AML-193 (cell line): ENCODE measurements around the gene GP1BB.

Experiments
- DNase-seq, 2 experiments: peaks; one replicate each; lab custom pipeline; 2025; lab: John Stamatoyannopoulos, UW

The GP1BB gene

GRCh38 chr22:19727310-19728150, 4.2 kb downstream of the GP1BB start:
- no peak for DNase-seq

DNA sequence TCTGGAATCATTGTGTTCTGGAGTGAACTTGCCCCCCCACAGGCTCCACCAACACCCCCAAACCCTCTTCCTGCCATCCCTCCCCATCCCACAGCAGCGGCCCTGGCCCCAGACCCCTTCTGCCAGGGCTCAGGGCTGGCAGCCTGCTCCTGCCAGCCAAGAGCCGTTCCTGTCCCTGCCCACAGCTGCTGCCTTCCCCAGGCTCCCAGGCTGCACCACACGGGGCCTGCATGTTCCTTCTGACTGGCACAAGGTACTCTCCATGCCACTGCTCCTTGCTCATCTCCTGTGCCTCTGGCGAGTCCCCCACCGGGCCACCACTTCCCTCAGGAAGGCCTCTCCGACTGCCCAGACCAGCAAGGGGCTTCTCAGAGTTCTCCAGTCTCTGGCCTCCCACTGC, 4.9 kb downstream of the GP1BB start:
- DNase-seq, result no peak

DNA sequence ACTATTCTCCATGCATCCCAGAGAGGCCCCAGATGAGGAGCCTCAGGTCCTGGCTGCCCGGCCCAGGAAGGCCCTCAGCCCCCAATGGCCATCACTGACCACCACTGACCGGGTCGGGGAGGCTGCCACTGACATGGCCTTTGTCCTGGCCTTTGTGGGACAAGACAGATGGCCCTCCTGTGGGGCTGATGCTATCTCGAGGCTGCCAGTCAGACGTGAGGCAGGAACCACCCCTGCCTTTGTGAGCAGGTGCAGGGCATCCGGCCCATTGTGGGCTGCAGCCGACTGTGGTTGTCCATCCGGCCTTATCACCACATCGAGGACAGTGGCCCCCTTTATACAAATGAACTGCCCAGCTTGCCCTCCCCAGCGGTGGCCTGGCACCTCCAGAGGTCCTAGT, 5.5 kb downstream of the GP1BB start:
- no peak for DNase-seq

GRCh38 chr22:19729507-19729906, 6.2 kb downstream of the GP1BB start:
- no peak for DNase-seq

DNA sequence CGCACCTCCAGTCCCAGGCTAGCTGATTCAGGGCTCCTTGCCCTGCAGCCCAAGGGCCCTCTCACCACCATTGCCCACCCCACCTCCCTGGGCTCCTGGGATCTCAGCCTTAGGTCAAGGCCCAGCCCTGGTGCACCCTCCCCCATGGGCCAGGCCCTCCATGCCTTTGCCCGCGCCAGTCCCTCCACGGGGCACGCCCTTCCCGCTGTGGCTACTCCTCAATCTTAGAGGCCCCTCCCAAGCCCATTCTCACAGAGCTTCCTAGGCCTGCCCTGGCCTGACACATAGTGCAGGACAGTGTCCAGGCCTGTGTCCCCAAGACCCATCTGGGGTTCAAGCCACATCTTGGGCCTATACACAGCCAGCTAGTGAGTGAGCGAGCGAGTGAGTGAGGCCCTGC, 6.9 kb downstream of the GP1BB start:
- no peak for DNase-seq

GRCh38 chr22:19730655-19731360, 7.5 kb downstream of the GP1BB start:
- peak; percentile 67 to 71 for DNase-seq

DNA sequence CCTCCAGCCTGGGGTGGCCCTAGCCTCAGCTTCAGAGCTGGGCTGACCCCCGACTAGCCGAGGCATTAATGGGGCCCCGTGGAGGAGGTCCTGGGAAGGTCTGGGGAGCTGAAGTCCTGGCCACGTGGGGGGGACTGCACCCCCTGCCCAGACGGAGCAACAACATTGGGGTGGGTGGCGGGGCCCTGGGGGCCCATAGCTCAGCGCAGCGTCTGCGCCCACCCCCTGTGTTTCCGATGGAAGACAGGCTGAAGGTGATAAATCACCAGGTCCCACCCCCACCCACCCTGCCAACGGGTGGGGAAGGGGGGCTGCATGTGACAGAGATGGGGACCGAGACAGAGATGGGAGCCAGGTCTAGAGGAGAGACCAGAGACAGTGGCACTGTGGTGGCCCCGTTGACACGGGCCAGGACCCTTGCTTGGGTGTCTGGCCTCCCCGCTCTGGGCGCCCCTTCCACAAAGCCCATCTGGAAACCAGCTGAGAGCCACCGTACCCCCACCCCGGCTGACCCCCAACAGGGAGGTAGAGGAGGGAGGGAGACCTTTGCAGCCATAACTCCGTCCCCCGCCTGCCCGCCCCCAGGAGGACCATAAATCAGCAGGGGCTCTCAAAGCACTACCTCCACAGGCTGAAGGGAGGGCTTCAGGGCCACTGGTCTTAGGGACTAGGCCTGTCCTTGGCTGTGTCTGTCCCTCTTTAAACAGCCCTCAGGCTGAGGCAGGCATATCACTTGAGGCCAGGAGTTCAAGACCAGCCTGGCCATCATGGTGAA, 8.2 kb downstream of the GP1BB start:
- no peak for DNase-seq

- DNase-seq, result no peak
These were observed 9.2 kb downstream of the GP1BB start for GRCh38 chr22:19732403-19733113.

- no peak for DNase-seq
These were observed 10.4 kb downstream of the GP1BB start for GRCh38 chr22:19733755-19734154.

GRCh38 chr22:19734163-19734562, 10.8 kb downstream of the GP1BB start:
- DNase-seq, result no peak

- DNase-seq, result no peak
These were observed 11.6 kb downstream of the GP1BB start for GRCh38 chr22:19734837-19735382.

GRCh38 chr22:19735665-19736510, 12.5 kb downstream of the GP1BB start:
- DNase-seq, result no peak

DNA sequence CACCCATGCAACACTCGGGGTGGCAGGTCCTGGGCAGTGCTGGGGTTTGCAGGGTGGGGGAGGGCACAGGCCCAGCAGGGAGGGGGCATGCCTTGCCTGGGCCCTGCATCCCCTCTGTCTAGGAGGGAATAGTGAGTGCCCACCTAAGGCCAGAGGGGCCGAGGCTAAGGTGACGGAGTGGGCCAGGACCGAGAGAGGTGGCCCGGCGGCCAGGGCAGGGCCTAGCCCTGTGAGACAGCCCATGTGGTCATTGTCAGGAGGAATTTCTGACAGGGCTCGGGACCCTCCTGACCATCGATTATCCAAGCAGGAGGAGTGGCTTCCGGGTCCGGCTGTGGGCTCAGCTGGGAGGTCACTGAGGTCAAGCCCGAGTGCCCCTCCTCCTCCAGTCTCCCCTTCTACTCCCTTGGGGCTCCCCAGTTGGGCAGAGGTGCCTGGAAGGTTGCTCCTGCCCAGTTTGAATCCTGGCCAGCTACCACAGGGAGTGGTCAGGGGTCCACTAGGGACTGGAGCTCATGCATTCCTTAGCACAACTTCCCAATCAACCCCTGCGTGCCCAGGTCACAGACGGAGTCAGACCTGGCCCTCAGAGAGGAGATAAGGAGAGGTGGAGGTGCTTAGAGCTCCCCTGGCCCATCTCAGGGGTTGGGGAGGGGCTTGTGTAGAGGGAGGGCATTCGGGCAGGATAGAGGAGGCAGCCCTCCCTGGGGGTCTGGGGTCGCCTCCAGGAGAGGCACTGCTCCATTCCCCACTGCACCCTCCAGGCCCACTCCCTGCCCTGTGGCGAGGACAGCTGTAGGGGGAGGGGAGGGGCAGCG, 14.7 kb downstream of the GP1BB start:
- no peak for DNase-seq

DNA sequence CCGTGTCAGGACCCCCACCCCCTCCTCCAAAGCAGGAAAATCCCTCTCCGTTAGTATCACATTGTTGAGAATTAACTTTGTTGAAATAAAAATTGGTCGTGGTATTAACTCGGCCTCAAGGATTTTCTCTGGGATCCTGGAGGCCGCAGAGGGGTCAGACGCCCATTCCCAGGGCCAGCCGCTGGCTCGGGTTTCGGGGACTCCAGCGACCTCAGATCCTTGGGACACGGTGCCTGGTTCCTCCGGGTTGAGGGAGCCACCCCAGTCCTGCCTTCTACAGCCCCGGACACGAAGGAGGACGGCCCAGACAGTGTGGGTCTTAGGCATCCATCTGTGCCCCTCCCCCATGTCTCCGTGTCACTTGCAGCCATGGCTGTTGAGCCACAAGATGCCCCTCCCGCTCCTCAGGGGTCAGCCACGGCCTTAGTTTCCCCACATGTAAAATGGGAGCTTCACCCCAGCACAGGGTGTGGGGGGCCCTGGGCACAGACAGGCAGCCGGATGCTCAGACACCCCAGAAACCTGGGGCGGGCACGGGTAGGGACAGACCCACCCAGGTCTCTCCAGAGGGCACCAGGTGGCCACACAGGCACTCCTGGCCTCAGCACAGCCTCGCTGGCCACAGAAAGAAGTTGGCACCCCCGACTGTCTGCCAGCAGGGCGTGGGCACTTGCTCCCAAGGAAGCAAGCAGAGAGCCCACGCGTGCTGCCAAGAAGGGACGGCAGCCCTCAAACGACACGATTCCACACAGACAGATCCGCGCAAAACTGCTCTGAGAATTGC, 15.5 kb downstream of the GP1BB start:
- no peak for DNase-seq

DNA sequence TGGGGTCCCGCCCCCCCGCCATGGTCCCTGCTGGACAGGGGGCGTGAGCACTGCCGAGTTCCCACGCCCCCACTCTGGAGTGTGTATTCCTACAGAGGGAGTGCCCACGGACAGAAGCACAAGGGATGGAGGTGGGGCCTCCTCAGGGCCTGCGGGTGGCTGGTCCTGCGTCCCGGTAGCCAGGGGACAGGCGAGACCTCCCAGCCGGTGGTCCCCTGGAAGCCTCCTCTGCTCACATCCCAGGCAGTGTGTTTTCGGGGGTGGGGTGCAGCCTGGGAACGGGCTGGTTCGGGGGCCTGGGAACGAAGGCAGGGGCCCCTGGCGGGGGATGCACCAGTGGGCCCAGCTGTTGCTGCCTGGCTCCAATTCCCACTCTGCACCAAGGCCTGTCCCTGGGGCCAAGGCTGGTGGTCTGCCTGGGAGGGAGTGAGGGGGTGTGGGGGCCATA, 16.1 kb downstream of the GP1BB start:
- DNase-seq, result no peak

- no peak for DNase-seq
These were observed 16.6 kb downstream of the GP1BB start for GRCh38 chr22:19739911-19740449.

- no peak for DNase-seq
These were observed 17.2 kb downstream of the GP1BB start for GRCh38 chr22:19740586-19740985.

DNA sequence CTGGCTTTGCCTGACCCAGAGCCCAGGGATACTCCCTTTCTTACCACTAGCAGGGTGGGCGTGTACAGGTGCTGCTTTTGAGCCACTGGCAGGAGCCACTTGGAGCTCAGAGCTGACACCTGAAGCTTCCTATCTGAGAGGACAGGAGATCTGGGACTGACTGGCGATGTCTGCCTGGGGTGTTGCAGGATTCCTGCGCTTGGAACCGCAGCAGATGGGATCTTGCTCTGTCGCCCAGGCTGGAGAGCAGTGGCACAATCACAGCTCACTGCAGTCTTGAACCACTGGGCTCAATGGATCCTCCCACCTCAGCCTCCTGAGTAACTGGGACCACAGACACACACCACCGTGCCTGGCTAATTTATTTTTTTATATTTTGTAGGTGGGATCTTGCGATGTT, 17.7 kb downstream of the GP1BB start:
- no peak for DNase-seq
